GM19193 (cell line): Measurements from ENCODE around the gene POPDC2.

Source experiments
- POLR2A ChIP-seq: IDR thresholded peaks from 4 replicates; pipeline ENCODE4 v1.6.1; 2011; ENCODE audit not compliant: insufficient read depth, insufficient read length; ENCODE audit errors: extremely low read depth

The POPDC2 gene

DNA sequence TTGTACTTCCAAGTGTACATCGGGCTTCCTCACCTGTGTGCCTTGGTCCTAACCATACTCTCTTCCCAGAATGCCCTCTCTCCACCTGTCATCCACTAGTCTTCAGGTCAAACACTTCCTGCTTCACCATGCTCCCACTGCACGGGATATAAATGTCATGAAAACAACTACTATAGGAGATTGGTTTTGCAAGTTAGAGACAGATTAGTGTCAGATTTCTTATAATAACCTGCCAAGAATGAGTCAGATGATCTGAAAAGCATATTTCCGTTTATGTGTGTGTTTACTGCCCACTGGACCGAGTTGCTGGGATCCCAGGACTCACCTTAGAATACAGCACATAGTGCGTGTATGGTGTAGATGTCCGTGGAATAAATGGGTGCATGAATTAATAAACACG lies 41.3 kb downstream of the POPDC2 start:
- no peak for TF ChIP-seq POLR2A

DNA sequence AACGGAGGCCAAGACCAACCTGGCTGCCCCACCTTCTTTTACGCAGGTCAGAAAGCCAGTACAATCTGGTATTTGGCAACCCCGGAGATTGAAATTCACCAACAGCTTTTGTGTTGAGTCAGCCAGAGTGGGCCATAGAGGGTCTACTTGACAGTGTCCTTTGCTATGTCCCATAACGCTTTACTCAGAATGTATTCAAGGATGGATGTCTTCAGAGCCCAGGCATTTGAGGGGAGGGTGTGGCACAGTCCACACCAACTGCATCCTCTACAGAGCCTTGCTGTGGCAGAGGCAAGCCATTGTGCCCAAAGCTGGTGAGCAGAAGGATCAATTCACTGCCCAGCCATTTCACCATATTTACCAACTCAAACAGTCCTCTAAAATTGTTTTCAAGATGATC lies 44.3 kb downstream of the POPDC2 start:
- TF ChIP-seq POLR2A = no peak

DNA sequence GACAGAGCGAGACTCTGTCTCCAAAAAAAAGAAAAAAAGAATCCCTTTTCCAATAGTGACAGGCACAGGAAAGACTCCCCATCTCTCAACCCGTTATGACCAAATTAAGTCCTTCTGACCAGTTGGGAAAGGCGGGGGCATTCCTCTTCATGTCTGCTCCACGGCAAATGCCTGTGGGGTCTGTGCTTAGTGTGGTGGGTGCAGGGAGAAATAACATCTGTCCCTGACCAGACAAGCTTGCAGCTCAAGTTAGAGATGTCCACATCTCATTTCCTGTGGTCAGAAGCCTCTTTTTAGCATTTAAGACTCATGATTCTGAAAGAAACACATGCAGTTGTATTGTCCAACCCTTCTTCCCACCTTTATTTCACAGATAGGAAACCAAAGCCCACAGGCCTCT lies 46.5 kb downstream of the POPDC2 start:
- TF ChIP-seq POLR2A = no peak

DNA sequence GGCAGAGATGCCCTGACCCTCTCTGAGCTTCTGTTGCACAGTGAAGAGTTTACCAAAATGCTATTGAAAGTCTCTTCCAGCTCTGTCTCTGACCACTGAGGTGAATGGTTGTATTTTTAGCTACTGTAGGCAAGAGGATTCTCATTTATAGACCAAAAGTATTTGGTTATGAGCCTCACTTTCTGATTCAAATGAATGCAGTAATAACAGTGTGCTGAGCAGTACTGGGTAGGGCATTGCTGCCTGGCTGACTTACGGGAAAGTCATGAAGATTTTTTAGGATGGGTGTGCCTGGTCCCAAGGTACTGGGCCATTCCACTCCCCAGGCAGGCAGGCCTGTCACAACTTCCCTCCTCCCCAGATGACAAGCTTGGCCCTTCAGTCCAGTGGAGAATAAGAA lies 47.2 kb downstream of the POPDC2 start:
- TF ChIP-seq POLR2A = no peak

DNA sequence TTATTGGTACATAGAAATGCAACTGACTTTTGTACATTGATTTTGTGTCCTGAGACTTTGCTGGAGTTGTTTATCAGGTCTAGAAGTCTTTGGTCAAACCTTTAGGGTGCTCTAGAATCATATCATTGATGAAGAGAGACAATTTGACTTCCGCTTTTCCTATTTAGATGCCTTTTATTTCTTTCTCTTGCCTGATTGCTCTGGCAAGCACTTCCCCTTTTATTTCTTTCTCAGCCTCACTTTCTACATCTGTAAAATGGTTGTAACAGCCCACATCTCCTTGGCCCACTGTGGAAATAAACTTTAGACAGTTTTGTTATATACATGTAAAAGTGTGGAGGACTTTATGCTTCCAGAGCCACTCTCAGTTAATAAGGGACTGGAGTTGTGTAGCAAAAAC lies 48.7 kb downstream of the POPDC2 start:
- no peak for TF ChIP-seq POLR2A

DNA sequence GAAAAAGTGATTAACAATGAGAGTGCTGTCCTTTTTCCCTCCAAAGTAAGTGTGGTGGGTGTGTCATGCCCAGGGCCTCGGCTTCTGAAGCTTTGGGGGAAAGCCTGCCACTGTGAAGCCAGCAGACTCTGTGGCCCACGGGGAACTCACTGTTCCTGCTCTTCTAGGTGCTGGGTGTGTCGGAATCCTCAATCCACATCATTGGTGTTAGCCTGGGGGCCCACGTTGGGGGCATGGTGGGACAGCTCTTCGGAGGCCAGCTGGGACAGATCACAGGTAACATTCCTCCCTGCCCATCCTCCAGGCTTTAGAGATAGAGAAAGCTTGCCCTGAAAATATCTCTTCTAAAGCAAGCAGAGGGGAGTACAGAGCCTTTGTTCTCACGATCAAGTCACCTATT lies 51.1 kb downstream of the POPDC2 start:
- no peak for TF ChIP-seq POLR2A

DNA sequence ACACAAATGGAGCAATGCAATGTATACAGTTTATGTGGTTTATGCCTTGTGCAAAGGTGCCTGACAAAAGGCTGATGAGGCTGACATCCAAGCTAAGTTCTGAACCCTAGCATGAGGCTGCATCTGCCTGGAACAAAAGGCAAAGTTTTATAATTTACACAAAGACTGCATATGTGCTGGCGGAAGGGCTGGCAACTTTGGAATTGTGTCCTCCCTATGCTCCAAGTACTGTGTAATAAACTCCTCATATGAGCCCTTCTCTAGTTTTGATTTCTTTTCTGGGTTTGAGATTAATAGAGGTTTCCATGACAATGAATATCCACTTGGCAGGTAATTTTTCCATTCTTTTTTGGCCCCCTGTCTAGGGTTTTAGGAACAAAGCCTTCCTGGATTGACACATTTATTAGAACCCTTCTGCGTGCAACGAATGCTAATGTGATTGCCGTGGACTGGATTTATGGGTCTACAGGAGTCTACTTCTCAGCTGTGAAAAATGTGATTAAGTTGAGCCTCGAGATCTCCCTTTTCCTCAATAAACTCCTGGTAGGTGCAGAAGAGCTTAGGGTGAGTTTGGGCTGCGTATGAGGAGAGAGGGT lies 51.9 kb downstream of the POPDC2 start:
- TF ChIP-seq POLR2A = no peak

DNA sequence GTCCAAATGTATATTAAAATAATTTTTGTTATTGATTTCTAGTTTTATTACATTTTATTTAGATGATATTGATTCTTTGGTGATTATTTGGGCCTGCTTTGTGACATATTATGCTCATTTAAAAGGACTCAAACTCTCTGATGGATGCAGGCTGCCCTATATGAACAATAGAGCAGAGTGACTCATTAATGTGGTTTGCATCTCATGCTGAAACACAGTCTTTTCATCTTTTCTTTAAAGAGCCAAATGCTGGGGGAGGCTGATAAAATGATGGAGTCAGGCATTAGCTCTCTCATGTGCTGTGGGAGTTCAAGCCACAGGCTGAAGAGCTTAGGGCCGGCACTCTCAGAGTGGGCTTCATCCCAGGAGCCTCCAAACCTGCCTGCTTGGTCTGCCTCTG lies 55.5 kb downstream of the POPDC2 start:
- TF ChIP-seq POLR2A = no peak

DNA sequence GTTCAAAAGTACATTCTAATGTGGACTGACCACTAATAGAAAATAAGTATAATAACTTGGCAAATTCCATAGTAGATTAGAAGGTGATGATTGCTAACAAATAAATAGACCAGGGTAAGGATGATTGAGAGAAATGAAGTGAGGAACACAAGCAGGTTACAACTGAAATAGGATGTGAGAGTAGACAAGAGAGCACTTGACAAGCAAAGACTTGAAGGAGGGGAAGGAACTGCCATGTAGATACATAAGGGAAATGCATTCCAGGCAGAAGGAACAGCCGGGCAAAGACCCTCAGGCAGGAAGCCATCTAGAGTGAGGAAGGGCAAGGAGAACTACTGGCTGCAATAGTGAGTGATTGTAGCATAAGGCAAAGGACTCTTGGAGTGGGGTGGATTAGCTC lies 57.7 kb downstream of the POPDC2 start:
- no peak for TF ChIP-seq POLR2A

DNA sequence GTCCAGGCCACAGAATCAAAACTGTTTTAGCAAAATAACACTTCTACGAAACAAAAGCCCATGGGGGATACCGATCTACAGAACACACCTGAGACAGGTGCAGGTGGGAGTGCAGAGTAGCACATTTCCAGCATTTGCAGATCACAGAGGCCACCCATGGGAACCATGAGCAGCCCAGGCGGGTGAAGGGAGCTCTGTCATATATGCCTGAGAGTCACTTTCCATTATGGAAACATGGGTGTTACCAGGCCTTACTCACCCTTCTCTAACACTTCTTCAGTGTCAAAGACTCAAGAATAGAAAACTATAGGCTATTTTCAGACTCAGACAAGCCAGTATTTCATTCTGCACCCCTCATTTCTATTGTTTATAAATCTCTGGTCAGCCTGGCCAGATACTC lies 59.2 kb downstream of the POPDC2 start:
- peak; percentile 25 for TF ChIP-seq POLR2A

DNA sequence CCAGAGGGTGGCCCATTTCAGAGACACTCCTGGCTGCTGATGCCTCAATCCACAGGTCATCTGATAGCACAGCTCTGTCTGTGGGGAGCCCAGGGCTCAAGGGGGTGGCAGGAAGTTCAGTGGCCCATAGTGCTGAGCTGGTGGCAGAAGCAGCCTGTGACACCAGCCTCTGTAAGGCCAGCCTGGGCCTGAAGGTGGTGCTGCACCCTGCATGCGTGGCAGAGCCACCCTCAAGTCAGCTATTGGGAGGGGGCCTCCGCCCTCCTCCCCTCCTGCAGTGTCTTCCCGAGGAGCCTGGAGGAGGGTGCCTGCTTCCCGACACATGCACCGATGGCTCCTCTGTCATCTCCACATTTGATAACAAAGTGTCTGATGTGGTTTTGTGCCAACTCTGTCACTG lies 59.7 kb downstream of the POPDC2 start:
- no peak for TF ChIP-seq POLR2A

DNA sequence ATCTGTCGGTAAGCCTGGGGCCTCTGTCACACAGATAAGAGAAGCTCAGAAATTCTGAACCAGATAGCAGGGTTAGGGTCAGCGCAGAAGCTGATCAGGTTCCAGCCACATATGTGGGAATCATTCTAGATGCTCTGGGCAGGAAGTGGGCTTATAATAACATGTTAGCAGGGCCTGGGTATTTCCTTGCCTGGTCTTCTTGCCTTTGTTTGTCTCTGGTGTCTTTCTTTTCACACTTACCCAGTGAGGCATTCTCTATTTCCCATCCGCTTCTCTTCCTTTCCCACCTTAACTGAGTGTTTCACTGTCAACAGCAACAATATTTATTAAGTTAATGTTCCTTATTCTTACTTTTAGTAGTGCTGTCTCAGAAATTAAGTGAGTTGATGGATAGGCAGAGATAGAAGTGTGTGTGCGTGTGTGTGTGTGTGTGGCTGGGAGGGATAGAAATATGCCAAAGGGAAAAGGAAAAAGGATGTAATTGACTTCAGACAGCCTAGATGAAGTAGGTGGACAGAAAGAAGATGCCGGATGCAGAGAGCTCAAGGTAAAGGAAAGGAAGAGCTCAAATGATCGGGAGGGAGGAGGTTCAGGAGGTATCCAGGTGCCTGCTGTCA lies 60.7 kb downstream of the POPDC2 start:
- TF ChIP-seq POLR2A = no peak

DNA sequence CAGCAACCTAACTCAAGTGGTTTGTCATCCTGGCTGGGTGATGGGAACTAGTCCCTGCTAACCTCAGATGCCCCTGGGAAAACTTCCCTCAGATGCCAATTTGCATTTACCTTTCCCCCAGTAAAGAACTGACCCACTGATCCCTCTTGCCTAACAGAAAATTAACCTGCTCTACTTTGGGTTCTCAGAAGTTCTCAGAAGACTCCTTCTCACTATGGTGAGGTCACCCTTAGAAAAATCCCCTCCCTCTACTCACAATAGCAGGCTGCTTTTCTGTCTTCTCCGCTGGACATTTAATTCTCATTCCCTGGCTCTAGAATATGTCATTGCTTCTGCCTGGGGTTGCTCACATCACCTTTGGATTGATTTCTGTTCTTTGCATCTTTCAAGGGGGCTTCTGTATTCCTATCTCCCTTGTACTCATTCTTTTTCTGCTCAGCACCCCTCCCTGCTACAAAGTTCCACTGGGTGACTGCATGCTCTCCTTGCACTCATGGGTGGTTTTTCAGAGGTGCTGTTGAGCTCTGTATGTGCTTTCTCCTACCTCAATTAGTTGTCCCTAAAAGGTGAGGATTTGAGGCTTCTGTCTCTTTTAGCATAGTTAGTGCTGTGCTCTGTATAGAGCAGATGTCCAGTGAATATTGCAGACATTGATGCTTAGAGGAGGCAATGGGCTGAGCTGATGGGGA lies 61.8 kb downstream of the POPDC2 start:
- TF ChIP-seq POLR2A = no peak

DNA sequence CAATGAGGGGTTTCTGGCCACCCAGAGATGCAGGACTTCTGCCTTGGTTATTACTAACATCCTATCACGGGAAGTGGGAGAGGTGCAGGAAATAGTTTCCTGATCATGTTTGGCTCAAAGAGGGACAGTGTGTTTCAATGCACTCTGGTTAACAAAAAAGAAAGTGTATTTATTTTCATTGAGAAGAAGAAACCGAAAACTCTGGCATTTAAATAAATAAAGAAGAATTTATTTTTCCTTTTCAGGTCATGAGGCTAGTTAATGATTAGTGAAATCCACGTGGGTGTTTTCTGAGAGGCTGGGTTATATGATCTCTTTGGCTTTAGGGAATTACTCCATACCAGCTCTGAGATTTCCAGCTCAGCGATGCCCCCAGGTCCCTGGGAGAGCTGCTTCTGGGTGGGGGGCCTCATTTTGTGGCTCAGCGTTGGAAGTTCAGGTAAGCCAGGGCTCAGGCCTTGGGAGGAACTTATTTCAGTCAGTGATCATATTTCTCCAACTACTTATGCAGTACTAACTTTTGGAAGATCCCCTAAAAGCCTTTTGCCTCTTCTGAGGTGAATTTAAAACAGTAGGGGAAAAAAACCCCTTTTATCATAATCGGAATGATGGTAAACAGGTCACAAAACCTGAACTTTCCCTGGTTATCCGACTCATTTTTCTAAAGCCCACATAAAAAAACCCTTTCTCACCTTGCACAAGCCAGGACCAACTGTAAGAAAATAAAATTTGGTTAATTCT lies 62.7 kb downstream of the POPDC2 start, which contains the start of gene PLA1A:
TSS of gene PLA1A (plus strand) at position 338 of the 741 bp plus-strand sequence. CDS start at position 367, 29 bp downstream.
- TF ChIP-seq POLR2A = peak; percentile 43

DNA sequence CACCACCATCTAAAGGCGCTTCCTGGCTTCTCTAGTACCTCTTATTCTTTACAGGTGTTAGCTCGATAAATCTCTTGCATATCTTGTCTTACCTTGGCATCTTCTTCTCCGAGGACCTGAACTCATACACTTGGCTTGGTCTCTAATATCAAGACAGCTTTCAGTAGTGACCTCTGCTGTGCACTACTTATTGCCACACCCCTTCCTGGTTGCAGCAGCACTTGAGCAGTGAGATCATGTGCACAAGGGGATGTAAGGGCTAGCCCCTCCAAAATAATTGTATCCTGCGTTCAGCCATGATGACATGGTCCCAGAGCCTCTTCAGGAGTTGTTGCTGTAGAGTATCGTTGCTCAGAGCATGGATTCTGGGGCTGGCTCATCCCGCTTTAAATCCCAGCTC lies 64.0 kb downstream of the POPDC2 start:
- no peak for TF ChIP-seq POLR2A

DNA sequence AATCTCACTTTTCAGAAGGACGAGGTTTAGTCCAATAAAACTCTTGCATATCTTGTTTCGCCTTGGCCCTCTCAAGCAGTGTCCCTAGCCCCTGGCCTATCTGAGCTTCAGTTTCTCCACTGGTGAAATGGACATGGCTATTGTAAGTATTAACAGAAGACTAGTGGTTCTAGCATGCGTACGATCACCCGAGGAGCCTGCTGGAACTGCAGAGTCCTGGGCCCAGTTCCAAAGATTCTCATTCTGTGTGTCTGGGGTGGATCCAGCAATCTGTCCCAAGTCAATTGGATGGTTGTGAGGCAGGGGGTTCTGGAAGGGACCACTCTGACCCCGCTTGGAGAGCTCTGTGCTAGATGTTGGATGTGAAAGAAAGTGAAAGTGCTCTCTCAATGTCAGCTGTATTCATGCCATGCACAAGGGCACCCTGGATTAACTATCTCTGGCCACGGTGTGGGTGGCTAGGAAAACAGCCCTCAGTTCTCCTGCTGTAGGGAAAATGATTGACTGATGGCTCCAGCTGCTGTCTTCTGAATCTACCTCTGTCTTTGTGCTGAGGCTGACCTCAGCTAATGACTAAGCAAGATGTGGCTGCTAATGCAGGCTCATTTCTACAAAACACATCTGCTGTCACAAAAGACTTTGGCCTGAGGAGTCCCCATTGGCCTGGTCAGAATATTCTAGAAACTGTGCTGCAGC lies 64.6 kb downstream of the POPDC2 start:
- TF ChIP-seq POLR2A = peak; percentile 9

DNA sequence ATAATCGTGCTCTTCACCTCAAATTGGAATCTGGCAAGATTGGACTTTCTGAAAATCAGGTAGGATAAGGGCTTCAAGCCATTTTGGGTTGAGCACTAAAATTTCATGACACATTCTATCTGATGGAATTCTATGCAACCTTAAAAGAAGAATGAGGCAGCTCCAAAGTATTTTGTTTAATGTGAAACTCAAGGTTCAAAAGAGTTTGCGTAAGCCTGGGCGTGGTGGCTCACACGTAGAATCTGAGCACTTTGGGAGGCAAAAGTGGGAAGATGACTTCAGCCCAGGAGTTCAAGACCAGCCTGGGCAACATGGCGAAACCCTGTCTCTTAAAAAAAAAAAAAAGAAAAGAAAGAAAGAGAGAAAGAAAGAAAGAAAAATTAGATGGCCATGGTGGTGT lies 66.3 kb downstream of the POPDC2 start:
- TF ChIP-seq POLR2A = no peak
